MV-4-11 (cell line): ENCODE results near the gene MRPL32.

Source experiments
- DNase-seq: peaks from one replicate; lab custom pipeline; 2025; lab: John Stamatoyannopoulos, UW

MRPL32 gene

GRCh38 chr7:42964849-42965805 is 33.0 kb downstream of the MRPL32 start:
- no peak for DNase-seq

GRCh38 chr7:42967391-42967790 is 35.2 kb downstream of the MRPL32 start:
- DNase-seq = no peak

- DNase-seq = no peak
Measured at GRCh38 chr7:42972699-42973500, 40.7 kb downstream of the MRPL32 start.

- no peak for DNase-seq
Measured at GRCh38 chr7:42976371-42976770, 44.2 kb downstream of the MRPL32 start.

GRCh38 chr7:42978496-42978895 is 46.3 kb downstream of the MRPL32 start:
- DNase-seq = no peak

- DNase-seq = no peak
Measured at GRCh38 chr7:42980084-42980483, 47.9 kb downstream of the MRPL32 start.

GRCh38 chr7:42980514-42980913 is 48.3 kb downstream of the MRPL32 start:
- DNase-seq = no peak

GRCh38 chr7:42981601-42982000 is 49.4 kb downstream of the MRPL32 start:
- DNase-seq = peak; percentile 65

GRCh38 chr7:42982604-42983115 is 50.5 kb downstream of the MRPL32 start:
- no peak for DNase-seq

GRCh38 chr7:42984137-42984536 is 52.0 kb downstream of the MRPL32 start:
- DNase-seq = no peak

- no peak for DNase-seq
Measured at GRCh38 chr7:42986213-42986612, 54.0 kb downstream of the MRPL32 start.

- no peak for DNase-seq
Measured at GRCh38 chr7:42986781-42987248, 54.6 kb downstream of the MRPL32 start.
